ENCODE measurements around the gene PIK3CD. TPM values are rescaled to one million over a fixed set of nuclear protein-coding genes. Genes with fewer than 3 reads are reported as not detected.

PIK3CD gene
- total and polyA plus RNA-seq, 2 donors (not counting 3 experiments of a cell fraction or from before 2014, with no cell fraction given), result 3.5 to 5.2 TPM

GRCh38 chr1:9759939-9760338 lies 108.4 kb downstream of the PIK3CD start:
- no peak overlapping the region for H3K4me2 ChIP-seq (ENCODE audit: insufficient read depth, low read length)
- no peak overlapping the region for H3K4me3 ChIP-seq (replicated peaks in 1 of 3; ENCODE audit: insufficient read depth in 1 of 3, low read depth in 1 of 3, low read length in 3 of 3)
- DNase-seq (ENCODE audit: low read depth, low spot score) (no peak), FAIRE-seq (no peak)
- peaks cover 9% of the 10 kb centered on the region for H3K4me1 ChIP-seq (ENCODE audit: control insufficient read depth, extremely low read depth, insufficient read depth, low read length)
- no peak overlapping the region for H3K27ac ChIP-seq (ENCODE audit: insufficient read depth, low read depth, low read length)
- no peaks in the 10 kb centered on the region for H3K9me3 ChIP-seq (replicated peaks; ENCODE audit: control insufficient read depth, insufficient read depth, low read length)
- ChIA-PET CTCF (interaction anchor here (2.1 kb wide), 1 partner anchor 26 kb away, joined by 4 read pairs; no protein-coding TSS in a partner anchor), POLR2A (no interaction called here)
- H3K9ac ChIP-seq (replicated peaks; ENCODE audit: extremely low read depth, insufficient read depth, low read length), result no peak overlapping the region
- dilution Hi-C loops (cut with MboI; ENCODE audit: extremely low pct_ligation_motif_present, low sequenced_read_pairs) (no loop called here), intact Hi-C loops (cut with micrococcal nuclease) (no loop called here)
- no TSS peak for BruUV-seq (replicated peaks)
- H3K36me3 ChIP-seq (ENCODE audit: control insufficient read depth in 2 of 2, extremely low read depth in 1 of 2, insufficient read depth in 2 of 2, low read length in 2 of 2), result no peaks in the 10 kb centered on the region
- H3K79me2 ChIP-seq (ENCODE audit: control insufficient read depth, insufficient read depth, low read length), result peaks cover 5% of the 10 kb centered on the region
- H3K9me1 ChIP-seq (replicated peaks; ENCODE audit: control insufficient read depth, extremely low read depth, insufficient read depth, low read length), result no peaks in the 10 kb centered on the region
- no peak overlapping the region for H2AFZ ChIP-seq (ENCODE audit: low read depth, low read length)
- H4K20me1 ChIP-seq (replicated peaks; ENCODE audit: control insufficient read depth, extremely low read depth, insufficient read depth, low read length), result no peaks in the 10 kb centered on the region
- no peaks in the 10 kb centered on the region for H3K27me3 ChIP-seq (ENCODE audit: control insufficient read depth in 2 of 2, insufficient read depth in 2 of 2, low read length in 2 of 2)
- TF ChIP-seq MAX (IDR thresholded peaks at IDR 0.05; ENCODE audit: insufficient read depth, insufficient read length) (no peak), POLR2AphosphoS5 (IDR thresholded peaks at IDR 0.05; ENCODE audit: insufficient read depth, low read depth, low read length) (no peak), GATA2 (IDR thresholded peaks at IDR 0.05; ENCODE audit: insufficient read depth, insufficient read length, low read depth, low read length) (no peak), FOS (IDR thresholded peaks at IDR 0.05; ENCODE audit: borderline replicate concordance, insufficient read depth, low read length) (no peak), MYC (IDR thresholded peaks at IDR 0.05; ENCODE audit: low read depth, low read length) (no peak), EZH2 (IDR thresholded peaks at IDR 0.05; ENCODE audit: borderline replicate concordance, low read depth, low read length, severe bottlenecking) (no peak), JUN (IDR thresholded peaks at IDR 0.05; ENCODE audit: borderline replicate concordance, insufficient read depth, insufficient read length, low read depth) (no peak), CTCF (IDR thresholded peaks at IDR 0.05; ENCODE audit: extremely low read depth in 1 of 2, insufficient read depth in 1 of 2, low read depth in 1 of 2, low read length in 2 of 2) (no peak), POLR2A (IDR thresholded peaks at IDR 0.05; ENCODE audit: low read depth, low read length) (no peak)
